Measurements from ENCODE around the gene MAP4K4. TPM values are rescaled to one million over a fixed set of nuclear protein-coding genes. Genes with fewer than 3 reads are reported as not detected.
A peak's percentile ranks its signal among the peaks of the same experiment; 100 is the strongest.

The MAP4K4 gene
- total RNA-seq, 1 experiment from 2014 or later, result 252 TPM

- DNase-seq (ENCODE audit: low read depth), result no peak
These were observed 166.9 kb downstream of the MAP4K4 start for GRCh38 chr2:101864426-101864825.

- DNase-seq (ENCODE audit: low read depth), result no peak
These were observed 171.0 kb downstream of the MAP4K4 start for GRCh38 chr2:101868525-101868924.

- DNase-seq (ENCODE audit: low read depth), result no peak
These were observed 172.0 kb downstream of the MAP4K4 start for GRCh38 chr2:101869527-101869926.

- no peak for DNase-seq (ENCODE audit: low read depth)
These were observed 172.9 kb downstream of the MAP4K4 start for GRCh38 chr2:101870444-101870843.

GRCh38 chr2:101871480-101871879 lies 174.0 kb downstream of the MAP4K4 start:
- no peak for DNase-seq (ENCODE audit: low read depth)

GRCh38 chr2:101872480-101872879 lies 175.0 kb downstream of the MAP4K4 start:
- no peak for DNase-seq (ENCODE audit: low read depth)

GRCh38 chr2:101873543-101873942 lies 176.0 kb downstream of the MAP4K4 start:
- DNase-seq (ENCODE audit: low read depth), result no peak

- no peak for DNase-seq (ENCODE audit: low read depth)
These were observed 176.6 kb downstream of the MAP4K4 start for GRCh38 chr2:101874069-101874468.

- DNase-seq (ENCODE audit: low read depth), result no peak
These were observed 182.0 kb downstream of the MAP4K4 start for GRCh38 chr2:101879466-101879865.

- DNase-seq (ENCODE audit: low read depth), result no peak
These were observed 183.6 kb downstream of the MAP4K4 start for GRCh38 chr2:101881131-101881530.

- no peak for DNase-seq (ENCODE audit: low read depth)
These were observed 185.3 kb downstream of the MAP4K4 start for GRCh38 chr2:101882769-101883307.

- DNase-seq (ENCODE audit: low read depth), result peak; percentile 69
These were observed 186.4 kb downstream of the MAP4K4 start for GRCh38 chr2:101883860-101884259.

- DNase-seq (ENCODE audit: low read depth), result no peak
These were observed 186.9 kb downstream of the MAP4K4 start for GRCh38 chr2:101884423-101884822.

- DNase-seq (ENCODE audit: low read depth), result peak; percentile 49
These were observed 189.8 kb downstream of the MAP4K4 start for GRCh38 chr2:101887328-101887727.

- no peak for DNase-seq (ENCODE audit: low read depth)
These were observed 192.1 kb downstream of the MAP4K4 start for GRCh38 chr2:101889460-101890098.

GRCh38 chr2:101892377-101892776 lies 194.9 kb downstream of the MAP4K4 start:
- DNase-seq (ENCODE audit: low read depth), result no peak

- no peak for DNase-seq (ENCODE audit: low read depth)
These were observed 196.3 kb downstream of the MAP4K4 start for GRCh38 chr2:101893681-101894381.

- no peak for DNase-seq (ENCODE audit: low read depth)
These were observed 197.5 kb downstream of the MAP4K4 start for GRCh38 chr2:101895039-101895438.

GRCh38 chr2:101895819-101896322 lies 198.4 kb downstream of the MAP4K4 start:
- no peak for DNase-seq (ENCODE audit: low read depth)

- DNase-seq (ENCODE audit: low read depth), result no peak
These were observed 199.8 kb downstream of the MAP4K4 start for GRCh38 chr2:101897301-101897700.

- DNase-seq (ENCODE audit: low read depth), result no peak
These were observed 201.8 kb downstream of the MAP4K4 start for GRCh38 chr2:101899265-101899664.

- DNase-seq (ENCODE audit: low read depth), result no peak
These were observed 202.4 kb downstream of the MAP4K4 start for GRCh38 chr2:101899871-101900270.

- no peak for DNase-seq (ENCODE audit: low read depth)
These were observed 202.9 kb downstream of the MAP4K4 start for GRCh38 chr2:101900375-101900774.

Data from LHCN-M2 (cell line).